Smooth muscle cell (in vitro differentiated cells): ENCODE measurements around the gene ANKRD23. TPM values are rescaled to one million over a fixed set of nuclear protein-coding genes. Genes with fewer than 3 reads are reported as not detected.

Experiments used
- DNase-seq: peaks from one replicate; lab custom pipeline; 2025; ENCODE audit not compliant: unreplicated experiment; lab: John Stamatoyannopoulos, UW
- H2AFZ ChIP-seq: fragments of 200-600 bp; sonication (generic); 2 replicates; pipeline ENCODE4 v1.6.0; 2016; ENCODE audit warnings: antibody characterized with exemption, low read depth, mild to moderate bottlenecking
- H3F3A ChIP-seq: fragments of 200-600 bp; sonication (generic); 2 replicates; pipeline ENCODE4 v1.6.0; 2017; ENCODE audit warnings: antibody characterized with exemption, low read depth
- H3K27ac ChIP-seq: fragments of 200-600 bp; sonication (generic); 2 replicates; pipeline ENCODE4 v1.5.1; 2016; ENCODE audit warnings: low read depth, mild to moderate bottlenecking
- H3K27me3 ChIP-seq: fragments of 200-600 bp; sonication (generic); 2 replicates; pipeline ENCODE4 v1.6.1; 2016; ENCODE audit warnings: low read depth, mild to moderate bottlenecking
- H3K36me3 ChIP-seq: fragments of 200-600 bp; sonication (generic); 2 replicates; pipeline ENCODE4 v1.5.1; 2016; ENCODE audit warnings: low read depth
- H3K4me1 ChIP-seq: fragments of 200-600 bp; sonication (generic); 2 replicates; pipeline ENCODE4 v1.5.1; 2016; ENCODE audit warnings: low read depth
- H3K4me2 ChIP-seq: fragments of 200-600 bp; sonication (generic); 2 replicates; pipeline ENCODE4 v1.6.0; 2016; ENCODE audit warnings: mild to moderate bottlenecking
- H3K4me3 ChIP-seq: fragments of 200-600 bp; sonication (generic); 2 replicates; pipeline ENCODE4 v1.5.1; 2016; ENCODE audit warnings: mild to moderate bottlenecking
- H3K79me2 ChIP-seq: fragments of 200-600 bp; sonication (generic); 2 replicates; pipeline ENCODE4 v1.6.0; 2016; ENCODE audit warnings: low read depth, mild to moderate bottlenecking
- H3K9ac ChIP-seq: fragments of 200-600 bp; sonication (generic); 2 replicates; pipeline ENCODE4 v1.6.0; 2016; ENCODE audit warnings: low read depth
- H3K9me3 ChIP-seq: fragments of 200-600 bp; sonication (generic); replicated peaks from 2 replicates; pipeline ENCODE4 v1.5.1; 2016; ENCODE audit warnings: low read depth
- H4K20me1 ChIP-seq: fragments of 200-600 bp; sonication (generic); 2 replicates; pipeline ENCODE4 v1.6.0; 2016; ENCODE audit warnings: low read depth
- CTCF ChIP-seq: fragments of 200-600 bp; sonication (generic); IDR thresholded peaks from 2 replicates; pipeline ENCODE4 v1.5.1; 2017; ENCODE audit warnings: borderline replicate concordance, mild to moderate bottlenecking, antibody characterized with exemption; ENCODE audit not compliant: insufficient read depth, poor library complexity, severe bottlenecking
- WGBS: methylation state at CpG from one replicate; pipeline ENCODE4 v1.1.7; 2016; ENCODE audit warnings: low lambda C conversion rate; 5-methylcytosine and 5-hydroxymethylcytosine counted together
- polyA plus RNA-seq: library from polyadenylated mRNA; unstranded; fragments of >200 nt; fragmentation: Nextera tagmentation; extraction: Ambion mirVana; gene quantifications from 2 replicates; pipeline ENCODE4 v1.2.1, GENCODE V29; 2016
- total RNA-seq: library from RNA; depleted of rRNA; stranded (reverse); fragments of >200 nt; gene quantifications from 2 replicates; pipeline ENCODE4 v1.2.3, GENCODE V29; 2014

The ANKRD23 gene
- total and polyA plus RNA-seq, 2 experiments from 2014 or later = 1.7 to 5.6 TPM

- no peaks in the 10 kb centered on the region for H3K27me3 ChIP-seq
- H3K36me3 ChIP-seq = no peaks in the 10 kb centered on the region
- H3K79me2 ChIP-seq = no peaks in the 10 kb centered on the region
- H3K4me2 ChIP-seq = no peak overlapping the region
- no peak overlapping the region for H2AFZ ChIP-seq
- H3K27ac ChIP-seq = no peak overlapping the region
- no peak for TF ChIP-seq CTCF
- no peak for DNase-seq
- peaks cover 3% of the 10 kb centered on the region for H3K4me1 ChIP-seq
- 93% methylated on average over 13 of the region's 13 CpGs for WGBS
- H4K20me1 ChIP-seq = no peaks in the 10 kb centered on the region
- H3K4me3 ChIP-seq = no peak overlapping the region
- H3F3A ChIP-seq = no peaks in the 10 kb centered on the region
- no peak overlapping the region for H3K9ac ChIP-seq
- no peaks in the 10 kb centered on the region for H3K9me3 ChIP-seq
Measured at GRCh38 chr2:96809216-96809882, 34.5 kb downstream of the ANKRD23 start.

- Histone ChIP-seq H3K9me3 (no peaks in the 10 kb centered on the region), H3K9ac (no peak overlapping the region), H3K4me1 (peaks cover 3% of the 10 kb centered on the region), H3K36me3 (no peaks in the 10 kb centered on the region), H3K4me2 (no peak overlapping the region), H3K79me2 (no peaks in the 10 kb centered on the region), H2AFZ (no peak overlapping the region), H3K4me3 (no peak overlapping the region), H3K27me3 (no peaks in the 10 kb centered on the region), H4K20me1 (no peaks in the 10 kb centered on the region), H3F3A (no peaks in the 10 kb centered on the region), H3K27ac (no peak overlapping the region)
- DNase-seq = no peak
- WGBS = 92% methylated on average over 10 of the region's 10 CpGs
- no peak for TF ChIP-seq CTCF
Measured at GRCh38 chr2:96808176-96808837, 35.5 kb downstream of the ANKRD23 start.

DNA sequence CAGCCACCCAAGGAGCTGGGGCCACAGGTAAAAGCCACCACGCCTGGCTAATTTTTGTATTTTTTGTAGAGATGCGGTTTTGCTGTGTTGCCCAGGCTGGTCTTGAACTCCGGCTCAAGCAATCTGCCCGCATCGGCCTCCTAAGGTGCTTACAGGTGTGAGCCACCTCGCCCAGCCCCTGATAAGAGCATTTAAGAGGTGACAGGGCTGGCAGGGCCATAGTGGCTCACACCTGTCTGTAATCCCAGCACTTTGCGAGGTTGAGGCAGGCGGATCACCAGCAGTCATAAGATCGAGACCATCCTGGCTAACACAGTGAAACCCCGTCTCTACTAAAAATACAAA is 36.7 kb downstream of the ANKRD23 start:
- Histone ChIP-seq H3K9ac (no peak overlapping the region), H3F3A (no peaks in the 10 kb centered on the region), H3K9me3 (no peaks in the 10 kb centered on the region), H3K27me3 (no peaks in the 10 kb centered on the region), H3K27ac (no peak overlapping the region), H4K20me1 (no peaks in the 10 kb centered on the region), H3K4me1 (peaks cover 3% of the 10 kb centered on the region), H2AFZ (no peak overlapping the region), H3K36me3 (no peaks in the 10 kb centered on the region), H3K4me3 (no peak overlapping the region), H3K79me2 (no peaks in the 10 kb centered on the region), H3K4me2 (no peak overlapping the region)
- TF ChIP-seq CTCF = no peak
- no peak for DNase-seq
- 92% methylated on average over 10 of the region's 10 CpGs for WGBS
